H9 (cell line): ENCODE results near the gene ATM. TPM values are rescaled to one million over a fixed set of nuclear protein-coding genes. Genes with fewer than 3 reads are reported as not detected.

Experiments used
- DNase-seq: peaks from one replicate; pipeline ENCODE4 v3.0.0-alpha.2; 2017
- H2AFZ ChIP-seq: one replicate; pipeline ENCODE4 v1.6.1; 2013; ENCODE audit warnings: mild to moderate bottlenecking, low read length, control low read depth, moderate library complexity
- H2AK5ac ChIP-seq: 2 replicates; pipeline ENCODE4 v1.6.1; 2013; ENCODE audit warnings: low read length, control low read depth, mixed read lengths; ENCODE audit not compliant: insufficient read length
- H2BK120ac ChIP-seq: one replicate; pipeline ENCODE4 v1.6.1; 2013; ENCODE audit warnings: low read depth, mild to moderate bottlenecking, low read length, control low read depth, inconsistent platforms; ENCODE audit not compliant: poor library complexity, severe bottlenecking
- H2BK12ac ChIP-seq: 2 replicates; pipeline ENCODE4 v1.6.1; 2013; ENCODE audit warnings: low read length, control low read depth, mixed read lengths, low read depth; ENCODE audit not compliant: insufficient read length
- H2BK15ac ChIP-seq: 2 replicates; pipeline ENCODE4 v1.6.1; 2013; ENCODE audit warnings: low read depth, low read length, control low read depth
- H2BK20ac ChIP-seq: one replicate; pipeline ENCODE4 v1.6.1; 2013; ENCODE audit warnings: low read depth, mild to moderate bottlenecking, low read length, control low read depth, inconsistent platforms; ENCODE audit not compliant: poor library complexity, severe bottlenecking
- H2BK5ac ChIP-seq: 2 replicates; pipeline ENCODE4 v1.6.1; 2013; ENCODE audit warnings: low read length, control low read depth, mixed read lengths; ENCODE audit not compliant: insufficient read length
- H3K14ac ChIP-seq: 2 replicates; pipeline ENCODE4 v1.6.1; 2013; ENCODE audit warnings: low read length, control low read depth; ENCODE audit not compliant: insufficient read depth
- H3K18ac ChIP-seq: 2 replicates; pipeline ENCODE4 v1.6.1; 2013; ENCODE audit warnings: low read depth, mild to moderate bottlenecking, mixed read lengths, low read length, control low read depth; ENCODE audit not compliant: insufficient read length
- H3K23ac ChIP-seq: 2 replicates; pipeline ENCODE4 v1.6.1; 2013; ENCODE audit warnings: low read length, control low read depth, mixed read lengths, low read depth; ENCODE audit not compliant: insufficient read length
- H3K23me2 ChIP-seq: 2 replicates; pipeline ENCODE4 v1.6.1; 2013; ENCODE audit warnings: low read depth, mild to moderate bottlenecking, mixed read lengths, low read length, control low read depth; ENCODE audit not compliant: insufficient read length, poor library complexity, severe bottlenecking
- H3K27ac ChIP-seq: 2 replicates; pipeline ENCODE4 v1.5.1; 2013; ENCODE audit warnings: low read length, control low read depth, mixed read lengths, low read depth; ENCODE audit not compliant: insufficient read length
- H3K27me3 ChIP-seq: 2 replicates; pipeline ENCODE4 v1.6.1; 2013; ENCODE audit warnings: low read length, control low read depth, inconsistent platforms; ENCODE audit not compliant: insufficient read depth
- H3K4ac ChIP-seq: 2 replicates; pipeline ENCODE4 v1.6.1; 2013; ENCODE audit warnings: low read depth, mild to moderate bottlenecking, control low read depth, inconsistent platforms, low read length, moderate library complexity
- H3K4me1 ChIP-seq: 2 replicates; pipeline ENCODE4 v1.6.1; 2013; ENCODE audit warnings: low read length, control low read depth, inconsistent platforms; ENCODE audit not compliant: insufficient read depth
- H3K4me2 ChIP-seq: 2 replicates; pipeline ENCODE4 v1.6.1; 2013; ENCODE audit warnings: low read length, control low read depth, mixed read lengths; ENCODE audit not compliant: insufficient read length, insufficient read depth
- H3K56ac ChIP-seq: 2 replicates; pipeline ENCODE4 v1.6.1; 2013; ENCODE audit warnings: low read depth, mild to moderate bottlenecking, mixed read lengths, low read length, control low read depth; ENCODE audit not compliant: insufficient read length
- H3K79me1 ChIP-seq: 2 replicates; pipeline ENCODE4 v1.6.1; 2013; ENCODE audit warnings: low read depth, mild to moderate bottlenecking, moderate library complexity, low read length, control low read depth, inconsistent platforms; ENCODE audit not compliant: insufficient read depth, poor library complexity, severe bottlenecking
- H3K79me2 ChIP-seq: 2 replicates; pipeline ENCODE4 v1.6.1; 2013; ENCODE audit warnings: low read length, control low read depth, inconsistent platforms; ENCODE audit not compliant: insufficient read depth
- H3K9ac ChIP-seq: 2 replicates; pipeline ENCODE4 v1.6.1; 2013; ENCODE audit warnings: low read length, control low read depth, mixed read lengths; ENCODE audit not compliant: insufficient read length; ENCODE audit errors: extremely low read depth
- H3K9me3 ChIP-seq: one replicate; pipeline ENCODE4 v1.6.1; 2013; ENCODE audit warnings: low read depth, low read length, inconsistent platforms; ENCODE audit not compliant: control insufficient read depth
- H3T11ph ChIP-seq: one replicate; pipeline ENCODE4 v1.6.1; 2013; ENCODE audit warnings: mild to moderate bottlenecking, low read length, control low read depth, inconsistent platforms
- H4K20me1 ChIP-seq: one replicate; pipeline ENCODE4 v1.6.1; 2013; ENCODE audit not compliant: control insufficient read depth, insufficient read length, insufficient read depth
- H4K5ac ChIP-seq: 2 replicates; pipeline ENCODE4 v1.6.1; 2013; ENCODE audit warnings: low read depth, mild to moderate bottlenecking, mixed read lengths, low read length, control low read depth; ENCODE audit not compliant: insufficient read length
- H4K8ac ChIP-seq: replicated peaks from 2 replicates; pipeline ENCODE4 v1.6.1; 2013; ENCODE audit warnings: low read length, control low read depth, mixed read lengths, low read depth; ENCODE audit not compliant: insufficient read length
- H4K91ac ChIP-seq: 2 replicates; pipeline ENCODE4 v1.6.1; 2013; ENCODE audit warnings: low read depth, mild to moderate bottlenecking, moderate library complexity, mixed read lengths, low read length, control low read depth; ENCODE audit not compliant: insufficient read length
- H3K27ac Mint-ChIP-seq, 3 experiments: 2 replicates in 2 of 3; 3 replicates in 1 of 3; pipeline ENCODE4 v1.8.0; 2020 to 2021; ENCODE audit warnings: mixed read lengths in 3 of 3, mild to moderate bottlenecking in 1 of 3, moderate library complexity in 1 of 3
- H3K27me3 Mint-ChIP-seq: 2 replicates; pipeline ENCODE4 v1.8.0; 2021; ENCODE audit warnings: low read depth, mild to moderate bottlenecking, moderate library complexity, mixed read lengths
- H3K36me3 Mint-ChIP-seq, 3 experiments: 2 replicates in 2 of 3; 3 replicates in 1 of 3; pipeline ENCODE4 v1.8.0; 2020 to 2021; ENCODE audit warnings: low read depth in 3 of 3, mixed read lengths in 3 of 3; ENCODE audit not compliant: insufficient read depth in 1 of 3
- H3K4me1 Mint-ChIP-seq, 2 experiments: 2 replicates each; pipeline ENCODE4 v1.8.0; 2020; ENCODE audit warnings: mixed read lengths in 2 of 2
- H3K4me3 Mint-ChIP-seq, 2 experiments: 2 replicates in 1 of 2; 3 replicates in 1 of 2; pipeline ENCODE4 v1.8.0; 2020 to 2021; ENCODE audit warnings: mild to moderate bottlenecking in 2 of 2, mixed read lengths in 2 of 2, moderate library complexity in 1 of 2
- H3K9me3 Mint-ChIP-seq, 2 experiments: 2 replicates in 1 of 2; 3 replicates in 1 of 2; pipeline ENCODE4 v1.8.0; 2020; ENCODE audit warnings: mild to moderate bottlenecking in 2 of 2, mixed read lengths in 2 of 2, moderate library complexity in 1 of 2
- CTCF ChIP-seq: fragments of 200-600 bp; sonication (generic); conservative IDR thresholded peaks from 3 replicates; pipeline ENCODE4 v1.8.0; 2021; ENCODE audit warnings: antibody characterized with exemption, mild to moderate bottlenecking
- WGBS: extraction: QIAGEN DNeasy Blood & Tissue Kit; methylation state at CpG from one replicate; pipeline ENCODE4 v1.1.7; 2013; ENCODE audit warnings: missing lambda C conversion rate, low lambda C conversion rate, mixed read lengths; ENCODE audit not compliant: insufficient read length; ENCODE audit errors: extremely low coverage; 5-methylcytosine and 5-hydroxymethylcytosine counted together
- total RNA-seq: library from RNA; stranded (reverse); gene quantifications from 2 replicates; pipeline ENCODE4 v1.2.1, GENCODE V29; 2021

Gene ATM
- total RNA-seq, 1 experiment from 2014 or later, result 58.9 TPM

- no peaks in the 10 kb centered on the region for H3K4me1 Mint-ChIP-seq
- no peak overlapping the region for H2AK5ac ChIP-seq
- WGBS, result no CpG with 5 or more reads among the region's 5 CpGs
- no peaks in the 10 kb centered on the region for H3K27me3 Mint-ChIP-seq
- no peak overlapping the region for H3K4me2 ChIP-seq
- no peak overlapping the region for H3K4ac ChIP-seq
- H4K5ac ChIP-seq, result no peak overlapping the region
- H3K79me1 ChIP-seq, result no peaks in the 10 kb centered on the region
- no peak overlapping the region for H2BK5ac ChIP-seq
- no peaks in the 10 kb centered on the region for H3K79me2 ChIP-seq
- no peak overlapping the region for H2BK20ac ChIP-seq
- no peak for TF ChIP-seq CTCF
- no peak overlapping the region for H3K14ac ChIP-seq
- no peaks in the 10 kb centered on the region for H3K9me3 ChIP-seq
- H3K4me3 Mint-ChIP-seq, result no peak overlapping the region
- no peak overlapping the region for H3K18ac ChIP-seq
- H2BK120ac ChIP-seq, result no peak overlapping the region
- H3K23me2 ChIP-seq, result no peaks in the 10 kb centered on the region
- H3K23ac ChIP-seq, result no peak overlapping the region
- H2AFZ ChIP-seq, result no peak overlapping the region
- no peak overlapping the region for H3K56ac ChIP-seq
- H3K27ac Mint-ChIP-seq, result 0 out of 7 replicates have a peak overlapping the region, but pooled peaks of 1 of the 3 experiments have one; percentile 47
- H4K91ac ChIP-seq, result no peak overlapping the region
- H3K36me3 Mint-ChIP-seq, result peaks cover 12 to 43% (median 34%) of the 10 kb centered on the region in 3 experiments
- no peaks in the 10 kb centered on the region for H3K27me3 ChIP-seq
- H2BK15ac ChIP-seq, result no peak overlapping the region
- no peak overlapping the region for H3K27ac ChIP-seq
- DNase-seq, result no peak
- no peak overlapping the region for H3K9ac ChIP-seq
- no peak overlapping the region for H3T11ph ChIP-seq
- no peak overlapping the region for H4K8ac ChIP-seq
- H4K20me1 ChIP-seq, result no peaks in the 10 kb centered on the region
- H3K4me1 ChIP-seq, result no peaks in the 10 kb centered on the region
- no peak overlapping the region for H2BK12ac ChIP-seq
- peaks cover 7 to 14% of the 10 kb centered on the region in 2 experiments for H3K9me3 Mint-ChIP-seq
These were observed 146.2 kb downstream of the ATM start for GRCh38 chr11:108369064-108369463.
